HepG2 (cell line): ENCODE results near the gene CAPN2. TPM values are rescaled to one million over a fixed set of nuclear protein-coding genes. Genes with fewer than 3 reads are reported as not detected.

Source experiments
- ATAC-seq: fragments of 200-7000 bp; cut with Tn5 transposase; 3 replicates; pipeline ENCODE4 v1.9.1; 2020; ENCODE audit warnings: mild to moderate bottlenecking, moderate library complexity
- BruUV-seq: library from RNA; stranded (reverse); fragments of 400-500 nt; replicated peaks from 2 replicates; lab custom pipeline; 2021; lab: Mats Ljungman, UMichigan
- CTCF ChIA-PET: fragments of 300-600 bp; formaldehyde crosslinking; extraction: SDS; loops from one replicate; lab custom pipeline; 2021; ENCODE audit warnings: low total read pairs, inconsistent platforms, low intra/inter-chr PET ratio; lab: Yijun Ruan, JAX
- POLR2A ChIA-PET: fragments of 350-600 bp; sonication (Branson Sonifier 250); formaldehyde crosslinking; loops from one replicate; lab custom pipeline; 2020; ENCODE audit warnings: antibody characterized with exemption, inconsistent platforms; lab: Yijun Ruan, JAX
- DNase-seq: peaks from one replicate; pipeline ENCODE4 v3.0.0-alpha.2; 2015; ENCODE audit warnings: low spot score
- FAIRE-seq: peaks from 3 replicates; lab custom pipeline; 2011; peaks lifted over from hg19 to GRCh38; lab: Jason Lieb, UNC
- H2AFZ ChIP-seq: one replicate; pipeline ENCODE4 v1.6.1; 2011; ENCODE audit warnings: low read length, inconsistent platforms
- H3K27ac ChIP-seq: fragments of 300-600 bp; 3 replicates; pipeline ENCODE4 v1.8.0; 2011; ENCODE audit warnings: mixed run types, mild to moderate bottlenecking, mixed read lengths, low read length, inconsistent platforms; ENCODE audit not compliant: insufficient read depth; ENCODE audit errors: extremely low read length
- H3K27me3 ChIP-seq, 2 experiments: fragments of 200-600 bp in 1 of 2; 2 replicates in 1 of 2; 3 replicates in 1 of 2; pipeline versions ENCODE4 v1.6.0 to v1.8.0; 2011; ENCODE audit warnings: low read length in 2 of 2, mild to moderate bottlenecking in 2 of 2, moderate library complexity in 2 of 2, inconsistent platforms in 1 of 2; ENCODE audit not compliant: insufficient read depth in 2 of 2, control insufficient read depth in 1 of 2
- H3K36me3 ChIP-seq, 2 experiments: fragments of 200-600 bp in 1 of 2; replicated peaks in 1 of 2; 2 replicates in 1 of 2; 3 replicates in 1 of 2; pipeline versions ENCODE4 v1.5.1 to v1.8.0; 2011; ENCODE audit warnings: low read length in 2 of 2, inconsistent platforms in 1 of 2; ENCODE audit not compliant: insufficient read depth in 2 of 2, control insufficient read depth in 1 of 2
- H3K4me1 ChIP-seq: 2 replicates; pipeline ENCODE4 v1.5.1; 2012; ENCODE audit warnings: low read length, inconsistent platforms; ENCODE audit not compliant: insufficient read depth
- H3K4me2 ChIP-seq: 2 replicates; pipeline ENCODE4 v1.6.0; 2011; ENCODE audit warnings: low read depth, low read length, inconsistent platforms
- H3K4me3 ChIP-seq, 3 experiments: fragments of 200-600 bp in 1 of 3; sonication (generic), shearing (Covaris generic) in 1 of 3; replicated peaks in 1 of 3; 2 replicates each; pipeline ENCODE4 v1.5.1; 2011 to 2016; ENCODE audit warnings: low read length in 3 of 3, inconsistent platforms in 2 of 3, low read depth in 2 of 3, mild to moderate bottlenecking in 2 of 3, control low read depth in 1 of 3, mixed read lengths in 1 of 3; ENCODE audit not compliant: insufficient read depth in 1 of 3
- H3K79me2 ChIP-seq: one replicate; pipeline ENCODE4 v1.6.1; 2011; ENCODE audit warnings: low read length, inconsistent platforms; ENCODE audit not compliant: insufficient read depth
- H3K9ac ChIP-seq: 2 replicates; pipeline ENCODE4 v1.6.0; 2011; ENCODE audit warnings: mild to moderate bottlenecking, low read depth, low read length, inconsistent platforms; ENCODE audit not compliant: insufficient read depth
- H3K9me3 ChIP-seq: 2 replicates; pipeline ENCODE4 v1.5.1; 2012; ENCODE audit warnings: mild to moderate bottlenecking, low read length
- H4K20me1 ChIP-seq: 2 replicates; pipeline ENCODE4 v1.6.0; 2011; ENCODE audit warnings: inconsistent platforms, mild to moderate bottlenecking, low read length, moderate library complexity; ENCODE audit not compliant: insufficient read depth
- BRD4 ChIP-seq: sonication (generic); formaldehyde crosslinking; IDR thresholded peaks from 2 replicates; pipeline ENCODE4 v1.4.0; 2020; ENCODE audit warnings: missing genetic modification reagents
- KMT2B ChIP-seq: IDR thresholded peaks from 2 replicates; pipeline ENCODE4 v1.6.1; 2016; ENCODE audit warnings: missing genetic modification reagents, missing compliant biosample characterization
- MAFK ChIP-seq, 2 experiments: IDR thresholded peaks in 1 of 2; conservative IDR thresholded peaks in 1 of 2; 2 replicates each; pipeline ENCODE4 v1.6.1; 2011; ENCODE audit warnings: improper control_type of control experiment in 2 of 2, low read length in 2 of 2
- NRL ChIP-seq: sonication (generic); formaldehyde crosslinking; IDR thresholded peaks from 2 replicates; pipeline ENCODE4 v1.5.0; 2020; ENCODE audit warnings: missing genetic modification reagents, mild to moderate bottlenecking, moderate library complexity, borderline replicate concordance
- PREB ChIP-seq: sonication (generic); formaldehyde crosslinking; IDR thresholded peaks from 2 replicates; pipeline ENCODE4 v1.4.0; 2020; ENCODE audit warnings: missing genetic modification reagents
- PRPF4 ChIP-seq: fragments of 200-400 bp; formaldehyde crosslinking; IDR thresholded peaks from 2 replicates; pipeline ENCODE4 v1.6.1; 2016; ENCODE audit warnings: low read length, low read depth; ENCODE audit not compliant: poor library complexity, severe bottlenecking
- RBFOX2 ChIP-seq: fragments of 200-400 bp; formaldehyde crosslinking; IDR thresholded peaks from 2 replicates; pipeline ENCODE4 v1.6.1; 2017; ENCODE audit warnings: low read depth, mild to moderate bottlenecking, low read length
- TOE1 ChIP-seq: sonication (generic); formaldehyde crosslinking; IDR thresholded peaks from 2 replicates; pipeline ENCODE4 v1.4.0; 2020; ENCODE audit warnings: mild to moderate bottlenecking, missing genetic modification reagents
- YEATS4 ChIP-seq: sonication (generic); formaldehyde crosslinking; IDR thresholded peaks from 2 replicates; pipeline ENCODE4 v1.4.0; 2020; ENCODE audit warnings: missing genetic modification reagents, borderline replicate concordance
- ZHX1 ChIP-seq: sonication (generic); formaldehyde crosslinking; IDR thresholded peaks from 2 replicates; pipeline ENCODE4 v1.8.1; 2022; ENCODE audit warnings: low read depth, mild to moderate bottlenecking, missing genetic modification reagents
- ZNF569 ChIP-seq: sonication (generic); formaldehyde crosslinking; IDR thresholded peaks from 2 replicates; pipeline ENCODE4 v1.5.0; 2020; ENCODE audit warnings: mild to moderate bottlenecking, missing genetic modification reagents, moderate library complexity, borderline replicate concordance
- WGBS: methylation state at CpG from one replicate; pipeline ENCODE4 v1.1.6; 2017; ENCODE audit warnings: low lambda C conversion rate; 5-methylcytosine and 5-hydroxymethylcytosine counted together
- in situ Hi-C: cut with HindIII; loops from 2 replicates; pipeline ENCODE4 v1.10.0; 2017; ENCODE audit warnings: low pct_unique_long_range_greater_than_20kb; ENCODE audit not compliant: extremely low pct_ligation_motif_present
- intact Hi-C: fragments of 100-400 bp; cut with micrococcal nuclease; formaldehyde crosslinking; loops from one replicate; pipeline ENCODE4 v1.10.0; 2022; ENCODE audit not compliant: unreplicated experiment
- polyA plus RNA-seq, 8 experiments: library from polyadenylated mRNA; depleted of rRNA in 3 of 8; stranded (reverse) in 7 of 8; unstranded in 1 of 8; fragments of >200 nt; fragmentation: Illumina TruSeq in 4 of 8; extraction: Trizol in 4 of 8; gene quantifications; 2 replicates each; pipeline versions ENCODE4 v1.2.1 to v1.2.3, GENCODE V29; 2011 to 2016; ENCODE audit warnings: low read depth in 4 of 8, missing spikeins in 1 of 8, mixed read lengths in 1 of 8; ENCODE audit not compliant: insufficient read depth in 1 of 8
- total RNA-seq, 5 experiments: library from RNA; depleted of rRNA; stranded (reverse); fragments of >200 nt; fragmentation: Illumina TruSeq; extraction: Trizol; gene quantifications; 2 replicates each; pipeline ENCODE4 v1.2.3, GENCODE V29; 2016; ENCODE audit warnings: low read depth in 1 of 5

The CAPN2 gene
- total and polyA plus RNA-seq, 2 of the 13 experiments (the other 11 are each of a cell fraction or from before 2014, with no cell fraction given): 6.2 to 7.4 TPM

- WGBS: 90% methylated on average over 16 of the region's 20 CpGs
- intact Hi-C loops: no loop called here
- Histone ChIP-seq H4K20me1 (no peaks in the 10 kb centered on the region), H3K27me3 (no peaks in the 10 kb centered on the region), H3K4me1 (0 out of 2 replicates have a peak, but pooled peaks cover 10% of the 10 kb centered on the region), H3K27ac (no peak overlapping the region), H3K36me3 (no peaks in the 10 kb centered on the region), H3K79me2 (no peaks in the 10 kb centered on the region), H2AFZ (no peak overlapping the region), H3K4me3 (no peak overlapping the region), H3K9me3 (no peaks in the 10 kb centered on the region), H3K4me2 (no peak overlapping the region), H3K9ac (no peak overlapping the region)
- ATAC-seq (no peak), FAIRE-seq (no peak), DNase-seq (no peak)
- BruUV-seq: no TSS peak
- POLR2A ChIA-PET: interaction anchor here (0.9 kb wide), 1 partner anchor 8 kb away, joined by 3 read pairs; no protein-coding TSS in a partner anchor
- CTCF ChIA-PET: no interaction called here
- in situ Hi-C loops: no loop called here
- TF ChIP-seq RBFOX2: no peak
- TF ChIP-seq PREB (CRISPR knock-in tag): no peak
- no peak for TF ChIP-seq ZHX1 (CRISPR knock-in tag)
- no peak for TF ChIP-seq YEATS4 (CRISPR knock-in tag)
- no peak for TF ChIP-seq MAFK (conservative IDR thresholded peaks at IDR 0.05 in 1 of 2, IDR thresholded peaks at IDR 0.05 in 1 of 2; ENCODE audit: low read length in 2 of 2)
- no peak for TF ChIP-seq ZNF569 (CRISPR knock-in tag)
- no peak for TF ChIP-seq KMT2B (CRISPR knock-in tag)
- no peak for TF ChIP-seq TOE1 (CRISPR knock-in tag)
- TF ChIP-seq BRD4 (CRISPR knock-in tag): no peak
- TF ChIP-seq NRL (CRISPR knock-in tag): no peak
- TF ChIP-seq PRPF4: no peak
Measured at GRCh38 chr1:223756806-223757700, 44.7 kb downstream of the CAPN2 start.
